Measurements from ENCODE around the gene RUNX1.

Gene RUNX1

GRCh38 chr21:34915364-34915841 is 133.7 kb downstream of the RUNX1 start:
- DNase-seq = no peak

GRCh38 chr21:34914239-34914638 is 134.9 kb downstream of the RUNX1 start:
- peak; percentile 46 to 64 for DNase-seq

- no peak for DNase-seq
Observed at GRCh38 chr21:34913811-34914210, 135.3 kb downstream of the RUNX1 start.

- no peak for DNase-seq
Observed at GRCh38 chr21:34912022-34912945, 136.8 kb downstream of the RUNX1 start.

- DNase-seq = peak; percentile 34 to 49
Observed at GRCh38 chr21:34911360-34911759, 137.7 kb downstream of the RUNX1 start.

DNA sequence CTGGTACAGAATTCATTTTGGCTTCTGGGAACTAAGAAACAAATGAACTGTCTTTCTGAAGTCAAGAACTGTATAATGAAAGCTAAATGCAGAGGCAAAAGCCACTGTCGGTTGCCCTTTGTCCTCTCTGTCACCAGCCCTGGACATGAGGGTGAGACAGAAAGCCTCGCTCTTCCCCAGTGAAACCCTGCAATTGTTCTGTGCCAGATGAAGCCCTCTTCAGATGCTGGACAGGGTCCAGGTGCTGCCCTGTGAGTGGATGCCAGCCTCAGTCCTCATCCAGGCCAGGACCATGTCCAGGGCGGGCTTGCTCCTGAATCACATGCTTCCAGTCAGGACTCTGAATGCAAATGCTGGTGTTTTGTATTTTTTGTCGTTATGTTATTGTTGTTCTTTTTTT is 138.7 kb downstream of the RUNX1 start:
- no peak for DNase-seq

DNA sequence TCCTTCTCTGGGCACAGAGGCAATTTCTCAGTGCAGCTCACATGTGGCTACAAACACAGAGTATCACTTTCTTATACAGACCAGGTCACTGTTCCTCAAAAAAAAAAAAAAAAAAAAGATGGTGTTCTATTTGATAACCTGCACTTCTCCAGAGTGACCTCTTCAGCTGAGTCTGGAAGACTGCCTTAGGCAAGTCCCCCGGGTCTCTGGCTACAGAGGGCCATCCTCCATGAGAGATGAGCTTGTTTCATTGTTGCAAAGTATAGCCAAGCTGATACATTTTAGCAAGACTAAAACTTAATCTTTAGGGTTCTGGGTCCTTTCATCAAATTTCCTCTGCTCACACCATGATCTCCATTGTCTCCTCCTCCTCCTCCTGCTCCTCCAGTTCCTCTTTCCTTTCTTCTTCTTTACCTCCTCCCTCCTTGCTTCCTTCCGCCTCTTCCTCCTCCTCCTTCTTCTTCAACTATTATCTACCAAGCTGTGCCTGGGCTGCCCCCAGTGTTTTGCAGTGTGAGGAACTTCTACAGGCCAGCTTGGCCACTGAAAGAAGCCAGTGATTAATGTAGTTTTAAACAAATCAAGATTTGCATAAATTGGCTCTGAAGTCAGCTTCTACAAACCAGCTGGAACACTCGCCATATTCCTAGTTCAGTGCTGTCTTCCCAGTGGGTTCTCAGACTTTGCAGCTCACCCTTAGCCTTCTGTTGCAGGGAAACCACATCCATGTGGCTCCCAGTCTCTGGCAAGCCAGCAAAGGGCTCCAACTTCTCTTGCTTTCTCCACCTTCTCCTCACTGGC is 139.4 kb downstream of the RUNX1 start:
- DNase-seq = peak in 1 of 2 donors; percentile 35

DNA sequence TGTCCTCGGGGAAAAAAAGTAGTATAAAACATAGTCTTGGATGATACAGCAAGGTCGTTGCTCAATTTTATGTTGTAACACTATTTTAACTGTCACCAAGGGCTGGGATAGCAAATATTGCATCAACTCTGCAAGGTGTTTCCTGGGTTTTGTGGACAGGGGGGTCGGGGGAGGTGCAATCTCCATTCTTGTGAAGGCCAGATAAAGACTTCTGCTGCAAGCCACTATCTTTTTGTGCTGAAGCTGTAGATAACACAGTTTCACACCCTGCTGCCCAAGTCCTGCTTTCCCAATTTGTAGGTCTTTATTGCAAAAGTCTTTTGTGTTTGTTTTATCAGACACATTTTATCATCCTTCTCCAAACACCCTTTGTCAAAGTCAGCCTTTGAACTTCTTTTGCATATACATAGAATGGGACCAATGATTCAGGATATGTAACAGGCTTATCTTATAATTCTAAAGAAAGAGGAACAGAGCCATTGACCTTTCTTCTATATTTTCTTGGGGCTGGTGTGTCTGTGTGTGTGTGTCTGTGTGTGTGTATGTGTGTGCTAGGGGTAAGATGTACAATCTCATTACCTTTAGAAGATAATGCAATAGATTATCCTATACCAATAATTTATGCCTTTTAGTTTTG is 140.6 kb downstream of the RUNX1 start:
- peak; percentile 68 to 79 for DNase-seq

- no peak for DNase-seq
Observed at GRCh38 chr21:34907461-34908418, 141.4 kb downstream of the RUNX1 start.

- no peak for DNase-seq
Observed at GRCh38 chr21:34906401-34906800, 142.7 kb downstream of the RUNX1 start.

DNA sequence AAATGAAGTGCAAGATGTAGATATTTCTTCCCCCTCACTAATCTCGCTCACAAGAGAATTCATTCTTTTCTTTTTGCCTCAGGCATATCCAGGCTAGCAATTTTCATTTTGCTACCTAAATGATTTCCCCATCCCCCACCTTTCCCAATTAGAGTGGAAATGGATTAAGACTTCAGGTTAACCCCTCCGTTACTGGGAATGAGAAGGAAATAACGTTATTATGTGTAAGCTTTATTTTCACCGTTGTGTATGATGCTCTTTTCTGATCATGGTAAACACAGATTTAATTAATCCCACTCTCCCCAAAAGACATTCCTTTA is 143.9 kb downstream of the RUNX1 start:
- DNase-seq = no peak

- DNase-seq = no peak
Observed at GRCh38 chr21:34904526-34905217, 144.4 kb downstream of the RUNX1 start.

DNA sequence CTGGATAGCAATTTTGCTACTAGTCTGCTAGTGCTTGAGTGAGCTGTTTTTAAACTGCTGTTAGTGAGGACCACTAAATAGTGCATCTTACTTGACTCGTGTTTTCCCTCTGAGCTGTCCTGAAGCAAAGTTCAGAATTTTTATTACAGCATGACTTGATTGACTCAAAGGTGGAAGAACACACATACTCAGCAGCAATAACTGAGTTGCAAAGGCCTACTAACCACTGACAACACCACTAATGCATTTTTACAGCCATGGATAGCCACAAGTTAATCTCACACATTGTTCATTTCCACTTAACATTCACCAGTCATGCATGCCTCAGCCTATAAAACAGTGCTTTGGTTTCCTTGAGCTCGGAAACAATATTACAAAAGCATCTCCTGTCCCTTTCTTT is 148.7 kb downstream of the RUNX1 start:
- no peak for DNase-seq

DNA sequence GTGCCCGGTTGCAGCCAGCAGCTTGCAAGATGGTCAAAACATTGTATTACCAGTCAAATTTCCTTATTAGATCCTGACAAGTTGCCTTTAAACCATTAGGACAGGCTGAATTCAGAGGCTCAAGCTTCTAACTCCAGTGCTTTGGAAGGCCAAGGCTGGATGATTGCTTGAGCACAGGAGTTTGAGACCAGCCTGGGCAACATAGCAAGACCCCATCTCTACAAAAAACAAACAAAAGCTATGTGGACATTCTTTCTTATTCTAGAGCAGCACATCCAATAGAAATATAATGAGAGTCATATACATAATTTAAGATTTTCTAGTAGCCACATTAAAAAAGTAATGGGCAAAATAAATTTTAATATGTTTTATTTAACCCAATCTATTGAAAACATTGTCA is 149.3 kb downstream of the RUNX1 start:
- no peak for DNase-seq

- DNase-seq = no peak
Observed at GRCh38 chr21:34899302-34899701, 149.8 kb downstream of the RUNX1 start.

DNA sequence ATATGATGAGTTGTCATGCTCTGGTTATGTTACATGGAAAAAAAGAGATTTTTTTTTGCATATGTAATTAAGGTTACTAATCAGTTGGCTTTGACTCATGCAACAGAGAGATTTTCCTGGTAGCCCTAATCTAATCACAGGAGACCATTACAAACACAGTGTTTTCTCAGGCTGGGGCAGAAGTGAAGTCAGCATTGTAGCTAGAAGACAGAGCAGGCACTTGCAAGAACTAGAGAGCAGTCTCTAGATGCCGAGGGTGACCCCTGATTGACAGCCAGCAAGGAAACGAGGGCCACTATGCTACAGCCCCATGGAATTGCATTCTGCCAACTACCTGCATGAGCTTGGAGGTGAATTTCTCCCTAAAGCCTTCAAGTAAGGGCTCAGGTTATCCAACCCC is 151.3 kb downstream of the RUNX1 start:
- DNase-seq = no peak

- DNase-seq = no peak
Observed at GRCh38 chr21:34894401-34894800, 154.7 kb downstream of the RUNX1 start.

- no peak for DNase-seq
Observed at GRCh38 chr21:34892209-34892608, 156.9 kb downstream of the RUNX1 start.

DNA sequence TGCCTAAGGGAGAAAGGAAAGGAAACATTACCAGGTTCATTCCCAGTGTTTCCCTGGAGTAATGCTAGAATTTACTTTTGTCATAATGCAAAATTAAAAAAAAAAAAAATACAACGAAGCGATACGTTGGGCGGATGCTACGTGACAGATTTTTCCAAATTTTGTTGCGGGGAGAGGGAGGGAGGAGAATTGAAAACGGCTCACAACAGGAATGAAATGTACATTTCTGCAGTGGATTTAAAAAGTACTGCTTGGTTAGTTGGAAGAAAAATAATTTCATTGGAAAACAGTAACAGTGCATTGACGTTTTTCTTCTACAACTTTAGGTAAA is 157.5 kb downstream of the RUNX1 start:
- no peak for DNase-seq

DNA sequence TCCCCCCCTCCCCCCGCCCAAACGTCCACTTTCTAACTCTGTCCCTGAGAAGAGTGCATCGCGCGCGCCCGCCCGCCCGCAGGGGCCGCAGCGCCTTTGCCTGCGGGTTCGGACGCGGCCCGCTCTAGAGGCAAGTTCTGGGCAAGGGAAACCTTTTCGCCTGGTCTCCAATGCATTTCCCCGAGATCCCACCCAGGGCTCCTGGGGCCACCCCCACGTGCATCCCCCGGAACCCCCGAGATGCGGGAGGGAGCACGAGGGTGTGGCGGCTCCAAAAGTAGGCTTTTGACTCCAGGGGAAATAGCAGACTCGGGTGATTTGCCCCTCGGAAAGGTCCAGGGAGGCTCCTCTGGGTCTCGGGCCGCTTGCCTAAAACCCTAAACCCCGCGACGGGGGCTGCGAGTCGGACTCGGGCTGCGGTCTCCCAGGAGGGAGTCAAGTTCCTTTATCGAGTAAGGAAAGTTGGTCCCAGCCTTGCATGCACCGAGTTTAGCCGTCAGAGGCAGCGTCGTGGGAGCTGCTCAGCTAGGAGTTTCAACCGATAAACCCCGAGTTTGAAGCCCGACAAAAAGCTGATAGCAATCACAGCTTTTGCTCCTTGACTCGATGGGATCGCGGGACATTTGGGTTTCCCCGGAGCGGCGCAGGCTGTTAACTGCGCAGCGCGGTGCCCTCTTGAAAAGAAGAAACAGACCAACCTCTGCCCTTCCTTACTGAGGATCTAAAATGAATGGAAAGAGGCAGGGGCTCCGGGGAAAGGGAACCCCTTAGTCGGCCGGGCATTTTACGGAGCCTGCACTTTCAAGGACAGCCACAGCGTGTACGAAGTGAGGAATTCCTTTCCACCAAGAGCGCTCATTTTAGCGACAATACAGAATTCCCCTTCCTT is 158.1 kb downstream of the RUNX1 start:
- DNase-seq = no peak

DNA sequence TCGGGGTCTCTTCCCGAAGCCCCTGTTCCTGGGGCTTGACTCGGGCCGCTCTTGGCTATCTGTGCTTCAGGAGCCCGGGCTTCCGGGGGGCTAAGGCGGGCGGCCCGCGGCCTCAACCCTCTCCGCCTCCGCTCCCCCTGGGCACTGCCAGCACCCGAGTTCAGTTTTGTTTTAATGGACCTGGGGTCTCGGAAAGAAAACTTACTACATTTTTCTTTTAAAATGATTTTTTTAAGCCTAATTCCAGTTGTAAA is 158.7 kb downstream of the RUNX1 start:
- DNase-seq = no peak
